GM12878 (cell line): ENCODE measurements around the gene SLC5A10. TPM values are rescaled to one million over a fixed set of nuclear protein-coding genes. Genes with fewer than 3 reads are reported as not detected.

ENCODE experiments used
- ATAC-seq: fragments of 200-7000 bp; cut with Tn5 transposase; 3 replicates; pipeline ENCODE4 v1.9.1; 2020; ENCODE audit warnings: mild to moderate bottlenecking, moderate library complexity
- BruUV-seq: library from RNA; stranded (reverse); fragments of 400-500 nt; replicated peaks from 2 replicates; lab custom pipeline; 2021; lab: Mats Ljungman, UMichigan
- CTCF ChIA-PET: fragments of 300-600 bp; sonication (Branson Sonifier 250); formaldehyde crosslinking; extraction: SDS; loops from one replicate; lab custom pipeline; 2021; ENCODE audit warnings: inconsistent platforms; lab: Yijun Ruan, JAX
- POLR2A ChIA-PET: fragments of 350-600 bp; formaldehyde crosslinking; extraction: SDS; loops from one replicate; lab custom pipeline; 2021; ENCODE audit warnings: inconsistent platforms; lab: Charles Lee
- RAD21 ChIA-PET: fragments of 300-600 bp; sonication (Branson Sonifier 250); formaldehyde crosslinking; loops from one replicate; lab custom pipeline; 2023; ENCODE audit warnings: antibody characterized with exemption; ENCODE audit not compliant: unreplicated experiment; lab: Charles Lee
- SMC1A ChIA-PET: fragments of 300-600 bp; sonication (Branson Sonifier 250); formaldehyde crosslinking; loops from one replicate; lab custom pipeline; 2023; ENCODE audit not compliant: unreplicated experiment, uncharacterized antibody; lab: Charles Lee
- DNase-seq: peaks from one replicate; pipeline ENCODE4 v3.0.0-alpha.2; 2011; ENCODE audit warnings: low read depth, low spot score
- FAIRE-seq: peaks from 3 replicates; lab custom pipeline; 2011; peaks lifted over from hg19 to GRCh38; lab: Jason Lieb, UNC
- H2AFZ ChIP-seq: 2 replicates; pipeline ENCODE4 v1.6.0; 2011; ENCODE audit warnings: low read depth, low read length, control low read depth; ENCODE audit not compliant: control insufficient read depth
- H3K27ac ChIP-seq: 2 replicates; pipeline ENCODE4 v1.5.1; 2011; ENCODE audit warnings: control low read depth; ENCODE audit not compliant: control insufficient read depth, insufficient read depth
- H3K27me3 ChIP-seq, 2 experiments: replicated peaks in 1 of 2; 2 replicates each; pipeline versions ENCODE4 v1.6.0 to v1.6.1; 2011; ENCODE audit warnings: low read length in 1 of 2; ENCODE audit not compliant: control insufficient read depth in 2 of 2, insufficient read depth in 2 of 2
- H3K36me3 ChIP-seq, 2 experiments: 2 replicates each; pipeline ENCODE4 v1.5.1; 2011; ENCODE audit warnings: low read length in 1 of 2; ENCODE audit not compliant: control insufficient read depth in 2 of 2, insufficient read depth in 2 of 2
- H3K4me1 ChIP-seq: 2 replicates; pipeline ENCODE4 v1.6.1; 2011; ENCODE audit warnings: mild to moderate bottlenecking, low read length, moderate library complexity, mixed read lengths; ENCODE audit not compliant: control insufficient read depth, insufficient read depth
- H3K4me2 ChIP-seq: 2 replicates; pipeline ENCODE4 v1.6.0; 2011; ENCODE audit warnings: control low read depth; ENCODE audit not compliant: control insufficient read depth, insufficient read depth
- H3K4me3 ChIP-seq: fragments of 200-600 bp; sonication (generic); 2 replicates; pipeline ENCODE4 v1.5.1; 2016
- H3K79me2 ChIP-seq: 2 replicates; pipeline ENCODE4 v1.6.0; 2011; ENCODE audit warnings: low read length; ENCODE audit not compliant: control insufficient read depth, insufficient read depth
- H3K9ac ChIP-seq: 2 replicates; pipeline ENCODE4 v1.8.0; 2011; ENCODE audit warnings: low read length, control low read depth, mixed read lengths; ENCODE audit not compliant: control insufficient read depth, insufficient read depth
- H3K9me3 ChIP-seq: replicated peaks from 3 replicates; pipeline ENCODE4 v1.5.1; 2011; ENCODE audit warnings: mild to moderate bottlenecking, low read length; ENCODE audit not compliant: control insufficient read depth, insufficient read depth
- H4K20me1 ChIP-seq: 2 replicates; pipeline ENCODE4 v1.6.0; 2011; ENCODE audit not compliant: control insufficient read depth, insufficient read depth
- ATF3 ChIP-seq: IDR thresholded peaks from 2 replicates; pipeline ENCODE4 v1.6.1; 2011; ENCODE audit warnings: low read depth, mild to moderate bottlenecking, low read length, moderate library complexity, borderline replicate concordance; ENCODE audit errors: extremely low read depth
- BRCA1 ChIP-seq: IDR thresholded peaks from 2 replicates; pipeline ENCODE4 v1.6.1; 2011; ENCODE audit warnings: low read depth, low read length, improper control_type of control experiment
- CBX5 ChIP-seq: sonication (generic); IDR thresholded peaks from 2 replicates; pipeline ENCODE4 v1.6.1; 2016; ENCODE audit warnings: low read depth, moderate library complexity, mild to moderate bottlenecking, inconsistent platforms
- CHD1 ChIP-seq: IDR thresholded peaks from 2 replicates; pipeline ENCODE4 v1.6.1; 2012; ENCODE audit warnings: low read depth, low read length, improper control_type of control experiment
- CHD4 ChIP-seq: fragments of 200-600 bp; sonication (generic); IDR thresholded peaks from 2 replicates; pipeline ENCODE4 v1.6.1; 2016; ENCODE audit warnings: mild to moderate bottlenecking
- EED ChIP-seq: sonication (generic); IDR thresholded peaks from 2 replicates; pipeline ENCODE4 v1.6.1; 2016; ENCODE audit warnings: antibody characterized with exemption, low read depth
- HDAC6 ChIP-seq: fragments of 200-600 bp; sonication (generic); IDR thresholded peaks from one replicate; pipeline ENCODE4 v1.8.0; 2017; ENCODE audit warnings: antibody characterized with exemption; ENCODE audit not compliant: unreplicated experiment
- NBN ChIP-seq: fragments of 450-650 bp; IDR thresholded peaks from 2 replicates; pipeline ENCODE4 v1.6.1; 2016
- PBX3 ChIP-seq: IDR thresholded peaks from 2 replicates; pipeline ENCODE4 v1.6.1; 2011; ENCODE audit warnings: mild to moderate bottlenecking, low read depth, low read length, moderate library complexity; ENCODE audit not compliant: insufficient replicate concordance
- RAD21 ChIP-seq: IDR thresholded peaks from 2 replicates; pipeline ENCODE4 v1.6.1; 2011; ENCODE audit warnings: mild to moderate bottlenecking, low read depth, low read length, moderate library complexity; ENCODE audit not compliant: insufficient read depth
- SIX5 ChIP-seq: IDR thresholded peaks from 2 replicates; pipeline ENCODE4 v1.6.1; 2011; ENCODE audit warnings: mild to moderate bottlenecking, low read depth, low read length, moderate library complexity; ENCODE audit not compliant: severe bottlenecking
- ZNF217 ChIP-seq: fragments of 450-650 bp; IDR thresholded peaks from 2 replicates; pipeline ENCODE4 v1.6.1; 2017; ENCODE audit warnings: antibody characterized with exemption, mild to moderate bottlenecking
- WGBS: methylation state at CpG from one replicate; pipeline ENCODE4 v1.1.6; 2016; ENCODE audit warnings: low lambda C conversion rate; ENCODE audit not compliant: insufficient replicate concordance, insufficient coverage; ENCODE audit errors: missing lambda C conversion rate; 5-methylcytosine and 5-hydroxymethylcytosine counted together
- in situ Hi-C: fragments of 300-500 bp; cut with MboI; formaldehyde crosslinking; loops from 9 replicates; pipeline ENCODE4 v1.14.3; 2018; ENCODE audit warnings: mixed read lengths
- intact Hi-C: fragments of 100-400 bp; cut with micrococcal nuclease; formaldehyde crosslinking; loops from one replicate; pipeline ENCODE4 v1.14.2; 2022; ENCODE audit not compliant: unreplicated experiment
- polyA plus RNA-seq, 11 experiments: library from polyadenylated mRNA; depleted of rRNA in 4 of 11; unstranded in 6 of 11; stranded (reverse) in 5 of 11; fragments of >200 nt; fragmentation: Nextera tagmentation in 4 of 11; fragmentation: Illumina TruSeq in 1 of 11; extraction: Ambion mirVana in 4 of 11; extraction: Trizol in 1 of 11; gene quantifications; 1 replicate in 1 of 11; 2 replicates in 10 of 11; pipeline versions ENCODE4 v1.2.1 to v1.2.3, GENCODE V29; 2011 to 2016; ENCODE audit warnings: inconsistent platforms in 2 of 11, missing spikeins in 2 of 11, low read depth in 1 of 11
- total RNA-seq, 4 experiments: library from RNA; depleted of rRNA in 3 of 4; stranded (reverse); fragments of >200 nt in 3 of 4; fragmentation: Illumina TruSeq in 1 of 4; extraction: Trizol in 1 of 4; gene quantifications; 2 replicates each; pipeline versions ENCODE4 v1.2.1 to v1.2.3, GENCODE V29; 2013 to 2021
- TF ChIP-seq, protein P1 (sequence below): fragments of 450-650 bp; formaldehyde crosslinking; IDR thresholded peaks from 2 replicates; pipeline ENCODE4 v1.5.0; 2022; ENCODE audit warnings: mild to moderate bottlenecking, missing genetic modification characterization
- TF ChIP-seq, protein P2 (sequence below): fragments of 450-650 bp; IDR thresholded peaks from 2 replicates; pipeline ENCODE4 v1.6.1; 2016; ENCODE audit warnings: mild to moderate bottlenecking
- TF ChIP-seq, protein P3 (sequence below): fragments of 450-650 bp; IDR thresholded peaks from 2 replicates; pipeline ENCODE4 v1.6.1; 2016; ENCODE audit warnings: mild to moderate bottlenecking

Gene SLC5A10
- total and polyA plus RNA-seq, 10 of the 15 experiments (the other 5 are each of a cell fraction or from before 2014, with no cell fraction given): under 0.01 to 0.18 (median 0.07) TPM; not detected in 4

DNA sequence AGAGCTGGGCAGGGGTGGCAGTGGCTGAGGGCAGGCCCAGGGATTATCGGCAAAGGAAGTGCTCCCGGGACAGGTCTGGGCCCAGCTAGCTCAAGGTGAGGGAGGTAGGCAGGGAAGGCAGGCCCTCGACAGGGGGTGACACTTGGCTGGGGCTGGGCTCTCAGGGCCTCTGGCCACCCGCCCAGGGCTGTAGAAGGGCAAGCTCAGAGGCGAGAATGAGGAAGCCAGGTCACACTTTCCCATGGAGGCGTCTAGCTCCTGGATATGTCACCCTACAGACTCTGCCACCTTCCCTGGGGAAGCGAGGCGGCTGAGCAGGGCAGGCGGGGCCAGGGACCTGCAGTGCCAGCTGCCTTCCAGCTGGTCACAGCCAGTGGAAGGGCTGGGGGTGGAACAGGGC is 33.5 kb downstream of the SLC5A10 start:
- Histone ChIP-seq H3K27me3 (no peaks in the 10 kb centered on the region), H3K4me3 (no peak overlapping the region), H2AFZ (no peak overlapping the region), H3K36me3 (peaks cover 0 to 13% of the 10 kb centered on the region in 2 experiments; a peak in 3 of 4 replicates), H3K27ac (no peak overlapping the region), H3K79me2 (no peaks in the 10 kb centered on the region), H3K9me3 (no peaks in the 10 kb centered on the region), H4K20me1 (no peaks in the 10 kb centered on the region), H3K9ac (no peak overlapping the region), H3K4me1 (no peaks in the 10 kb centered on the region), H3K4me2 (no peak overlapping the region)
- DNase-seq (no peak), FAIRE-seq (no peak), ATAC-seq (no peak)
- ChIA-PET CTCF (interaction anchor here (0.6 to 1.0 kb wide), 4 partner anchors 11 to 284 kb away, joined by 3 to 4 read pairs (median 3); no protein-coding TSS in a partner anchor), POLR2A (no interaction called here), SMC1A (no interaction called here), RAD21 (interaction anchor here (0.9 kb wide), 1 partner anchor 19 kb away, joined by 3 read pairs; the partner anchor contains the start of gene FAM83G)
- TF ChIP-seq, protein P1, sequence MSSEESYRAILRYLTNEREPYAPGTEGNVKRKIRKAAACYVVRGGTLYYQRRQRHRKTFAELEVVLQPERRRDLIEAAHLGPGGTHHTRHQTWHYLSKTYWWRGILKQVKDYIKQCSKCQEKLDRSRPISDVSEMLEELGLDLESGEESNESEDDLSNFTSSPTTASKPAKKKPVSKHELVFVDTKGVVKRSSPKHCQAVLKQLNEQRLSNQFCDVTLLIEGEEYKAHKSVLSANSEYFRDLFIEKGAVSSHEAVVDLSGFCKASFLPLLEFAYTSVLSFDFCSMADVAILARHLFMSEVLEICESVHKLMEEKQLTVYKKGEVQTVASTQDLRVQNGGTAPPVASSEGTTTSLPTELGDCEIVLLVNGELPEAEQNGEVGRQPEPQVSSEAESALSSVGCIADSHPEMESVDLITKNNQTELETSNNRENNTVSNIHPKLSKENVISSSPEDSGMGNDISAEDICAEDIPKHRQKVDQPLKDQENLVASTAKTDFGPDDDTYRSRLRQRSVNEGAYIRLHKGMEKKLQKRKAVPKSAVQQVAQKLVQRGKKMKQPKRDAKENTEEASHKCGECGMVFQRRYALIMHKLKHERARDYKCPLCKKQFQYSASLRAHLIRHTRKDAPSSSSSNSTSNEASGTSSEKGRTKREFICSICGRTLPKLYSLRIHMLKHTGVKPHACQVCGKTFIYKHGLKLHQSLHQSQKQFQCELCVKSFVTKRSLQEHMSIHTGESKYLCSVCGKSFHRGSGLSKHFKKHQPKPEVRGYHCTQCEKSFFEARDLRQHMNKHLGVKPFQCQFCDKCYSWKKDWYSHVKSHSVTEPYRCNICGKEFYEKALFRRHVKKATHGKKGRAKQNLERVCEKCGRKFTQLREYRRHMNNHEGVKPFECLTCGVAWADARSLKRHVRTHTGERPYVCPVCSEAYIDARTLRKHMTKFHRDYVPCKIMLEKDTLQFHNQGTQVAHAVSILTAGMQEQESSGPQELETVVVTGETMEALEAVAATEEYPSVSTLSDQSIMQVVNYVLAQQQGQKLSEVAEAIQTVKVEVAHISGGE: no peak
- TF ChIP-seq CHD4 (no peak), CBX5 (no peak), NBN (no peak), SIX5 (no peak), PBX3 (no peak), HDAC6 (no peak), EED (no peak), RAD21 (no peak), ZNF217 (no peak), CHD1 (no peak), ATF3 (no peak), BRCA1 (no peak)
- TF ChIP-seq, protein P2, sequence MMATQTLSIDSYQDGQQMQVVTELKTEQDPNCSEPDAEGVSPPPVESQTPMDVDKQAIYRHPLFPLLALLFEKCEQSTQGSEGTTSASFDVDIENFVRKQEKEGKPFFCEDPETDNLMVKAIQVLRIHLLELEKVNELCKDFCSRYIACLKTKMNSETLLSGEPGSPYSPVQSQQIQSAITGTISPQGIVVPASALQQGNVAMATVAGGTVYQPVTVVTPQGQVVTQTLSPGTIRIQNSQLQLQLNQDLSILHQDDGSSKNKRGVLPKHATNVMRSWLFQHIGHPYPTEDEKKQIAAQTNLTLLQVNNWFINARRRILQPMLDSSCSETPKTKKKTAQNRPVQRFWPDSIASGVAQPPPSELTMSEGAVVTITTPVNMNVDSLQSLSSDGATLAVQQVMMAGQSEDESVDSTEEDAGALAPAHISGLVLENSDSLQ: no peak
- TF ChIP-seq, protein P3, sequence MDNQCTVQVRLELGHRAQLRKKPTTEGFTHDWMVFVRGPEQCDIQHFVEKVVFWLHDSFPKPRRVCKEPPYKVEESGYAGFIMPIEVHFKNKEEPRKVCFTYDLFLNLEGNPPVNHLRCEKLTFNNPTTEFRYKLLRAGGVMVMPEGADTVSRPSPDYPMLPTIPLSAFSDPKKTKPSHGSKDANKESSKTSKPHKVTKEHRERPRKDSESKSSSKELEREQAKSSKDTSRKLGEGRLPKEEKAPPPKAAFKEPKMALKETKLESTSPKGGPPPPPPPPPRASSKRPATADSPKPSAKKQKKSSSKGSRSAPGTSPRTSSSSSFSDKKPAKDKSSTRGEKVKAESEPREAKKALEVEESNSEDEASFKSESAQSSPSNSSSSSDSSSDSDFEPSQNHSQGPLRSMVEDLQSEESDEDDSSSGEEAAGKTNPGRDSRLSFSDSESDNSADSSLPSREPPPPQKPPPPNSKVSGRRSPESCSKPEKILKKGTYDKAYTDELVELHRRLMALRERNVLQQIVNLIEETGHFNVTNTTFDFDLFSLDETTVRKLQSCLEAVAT: no peak
- no TSS peak for BruUV-seq
- WGBS: 96% methylated on average over 9 of the region's 9 CpGs
- intact Hi-C loops (no loop called here), in situ Hi-C loops (no loop called here)
